GM18870 (cell line): ENCODE results near the gene PRKACA.
"Not testable (repeated sequence)": the region's sequence is repeated elsewhere in the genome, so short reads cannot be mapped to it uniquely, and the experiment has no call there.

Experiments used
- ATAC-seq: cut with Tn5 transposase; IDR thresholded peaks from one replicate; pipeline ENCODE4 v1.9.1; 2021; ENCODE audit warnings: moderate library complexity; ENCODE audit not compliant: unreplicated experiment

Gene PRKACA

DNA sequence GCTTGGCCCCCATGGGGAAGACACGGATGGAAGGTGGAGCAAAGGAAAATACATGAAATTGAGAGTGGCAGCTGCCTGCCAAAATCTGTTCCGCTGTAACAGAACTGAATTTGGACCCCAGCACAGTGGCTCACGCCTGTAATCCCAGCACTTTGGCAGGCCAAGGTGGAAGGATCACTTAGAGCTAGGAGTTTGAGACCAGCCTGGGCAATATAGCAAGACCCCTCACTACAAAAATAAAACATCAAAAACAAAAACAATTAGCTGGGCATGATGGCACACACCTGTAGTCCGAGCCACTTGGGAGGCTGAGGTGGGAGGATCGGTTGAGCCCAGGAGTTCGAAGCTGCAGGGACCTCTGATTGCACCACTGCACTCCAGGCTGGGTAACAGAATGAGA is 65.1 kb downstream of the PRKACA start:
- ATAC-seq = no peak

DNA sequence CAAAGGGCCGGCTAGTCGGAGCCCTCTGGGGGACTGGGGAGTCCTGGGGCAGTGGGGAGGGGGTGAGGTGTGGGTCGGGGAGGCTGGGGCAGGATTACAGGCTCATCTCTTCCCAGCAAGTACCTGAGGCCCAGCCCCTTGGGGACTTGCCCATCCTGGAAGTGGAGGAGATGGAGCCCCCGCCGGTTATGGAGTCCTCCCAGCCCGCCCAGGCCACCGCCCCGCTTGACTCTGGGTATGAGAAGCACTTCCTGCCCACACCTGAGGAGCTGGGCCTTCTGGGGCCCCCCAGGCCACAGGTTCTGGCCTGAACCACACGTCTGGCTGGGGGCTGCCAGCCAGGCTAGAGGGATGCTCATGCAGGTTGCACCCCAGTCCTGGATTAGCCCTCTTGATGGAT is 65.6 kb downstream of the PRKACA start:
- ATAC-seq = no peak

DNA sequence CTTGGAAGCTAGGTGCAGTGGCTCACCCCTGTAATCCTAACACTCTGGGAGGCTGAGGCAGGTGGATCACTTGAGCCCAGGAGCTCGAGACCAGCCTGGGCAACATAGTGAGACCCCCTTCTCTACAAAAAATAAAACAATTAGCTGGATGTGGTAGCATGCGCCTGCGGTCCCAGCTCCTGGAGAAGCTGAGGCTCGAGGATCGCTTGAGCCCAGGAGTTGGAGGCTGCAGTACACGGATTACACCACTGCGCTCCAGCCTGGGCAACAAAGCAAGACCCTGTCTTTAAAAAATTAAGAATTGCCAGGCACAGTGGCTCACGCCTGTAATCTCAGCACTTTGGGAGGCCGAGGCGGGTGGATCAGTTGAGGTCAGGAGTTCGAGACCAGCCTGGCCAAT is 66.6 kb downstream of the PRKACA start:
- not testable (repeated sequence) for ATAC-seq

DNA sequence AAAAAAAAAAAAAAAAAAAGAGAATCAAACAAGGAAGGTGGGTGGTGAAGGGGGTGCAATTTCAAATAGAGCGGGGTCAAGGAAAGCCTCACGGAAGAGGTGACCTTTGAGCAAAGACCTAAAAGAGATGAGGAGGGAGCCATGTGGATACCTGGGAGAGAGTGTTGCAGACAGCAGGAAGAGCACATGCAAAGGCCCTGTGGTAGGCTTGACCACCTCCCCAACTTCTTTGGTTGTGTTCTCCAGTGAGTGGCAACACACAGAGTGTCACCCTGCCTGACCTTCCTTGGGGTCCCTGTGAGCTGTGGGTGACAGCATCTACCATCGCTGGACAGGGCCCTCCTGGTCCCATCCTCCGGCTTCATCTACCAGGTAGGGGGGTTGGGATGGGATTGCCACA is 67.0 kb downstream of the PRKACA start:
- ATAC-seq = no peak

DNA sequence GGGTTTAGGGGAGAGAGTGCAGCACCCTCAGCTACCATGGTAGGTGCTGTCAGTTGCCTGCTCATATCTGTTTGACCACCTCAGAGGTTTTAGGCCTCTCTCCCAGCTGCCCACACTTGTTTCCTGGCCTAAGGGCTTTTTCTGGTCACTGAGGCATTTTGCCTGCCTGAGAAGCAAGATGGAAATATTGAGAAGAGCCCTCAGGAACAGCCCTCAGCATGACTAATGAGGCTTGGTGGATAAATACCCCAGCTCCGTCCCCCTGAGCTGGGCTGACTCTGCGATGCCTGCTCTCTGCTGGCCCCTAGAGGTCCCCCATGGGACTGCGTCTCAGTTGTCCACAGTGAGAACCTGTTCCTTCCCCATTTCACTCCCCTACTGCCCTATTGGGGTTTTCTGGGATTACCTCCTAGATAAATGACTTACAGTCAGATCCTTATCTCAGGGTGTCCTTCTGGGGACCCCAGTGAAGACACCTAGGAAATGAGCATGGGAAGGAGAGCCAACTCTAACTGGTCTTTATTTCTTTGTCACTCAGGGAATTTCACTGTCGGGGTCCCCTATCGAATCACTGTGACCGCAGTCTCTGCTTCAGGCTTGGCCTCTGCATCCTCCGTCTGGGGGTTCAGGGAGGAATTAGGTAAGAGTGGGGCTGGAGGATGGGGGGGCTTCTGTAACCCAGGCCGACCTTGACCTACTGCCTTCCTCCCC is 69.0 kb downstream of the PRKACA start:
- ATAC-seq = no peak

DNA sequence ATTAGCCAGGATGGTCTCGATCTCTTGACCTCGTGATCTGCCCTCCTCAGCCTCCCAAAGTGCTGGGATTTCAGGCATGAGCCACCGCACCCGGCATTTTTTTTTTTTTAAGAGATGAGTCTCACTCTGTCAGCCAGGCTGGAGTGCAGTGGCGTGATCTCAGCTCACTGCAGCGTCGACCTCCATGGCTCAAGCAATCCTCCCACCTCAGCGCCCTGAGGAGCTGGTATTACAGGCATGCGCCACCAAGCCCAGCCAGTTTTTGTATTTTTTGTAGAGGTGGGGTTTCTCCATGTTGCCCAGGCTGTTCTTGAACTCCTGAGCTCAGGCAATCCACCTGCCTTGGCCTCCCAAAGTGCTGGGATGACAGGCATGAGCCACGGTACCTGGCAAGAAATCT is 69.7 kb downstream of the PRKACA start:
- not testable (repeated sequence) for ATAC-seq

DNA sequence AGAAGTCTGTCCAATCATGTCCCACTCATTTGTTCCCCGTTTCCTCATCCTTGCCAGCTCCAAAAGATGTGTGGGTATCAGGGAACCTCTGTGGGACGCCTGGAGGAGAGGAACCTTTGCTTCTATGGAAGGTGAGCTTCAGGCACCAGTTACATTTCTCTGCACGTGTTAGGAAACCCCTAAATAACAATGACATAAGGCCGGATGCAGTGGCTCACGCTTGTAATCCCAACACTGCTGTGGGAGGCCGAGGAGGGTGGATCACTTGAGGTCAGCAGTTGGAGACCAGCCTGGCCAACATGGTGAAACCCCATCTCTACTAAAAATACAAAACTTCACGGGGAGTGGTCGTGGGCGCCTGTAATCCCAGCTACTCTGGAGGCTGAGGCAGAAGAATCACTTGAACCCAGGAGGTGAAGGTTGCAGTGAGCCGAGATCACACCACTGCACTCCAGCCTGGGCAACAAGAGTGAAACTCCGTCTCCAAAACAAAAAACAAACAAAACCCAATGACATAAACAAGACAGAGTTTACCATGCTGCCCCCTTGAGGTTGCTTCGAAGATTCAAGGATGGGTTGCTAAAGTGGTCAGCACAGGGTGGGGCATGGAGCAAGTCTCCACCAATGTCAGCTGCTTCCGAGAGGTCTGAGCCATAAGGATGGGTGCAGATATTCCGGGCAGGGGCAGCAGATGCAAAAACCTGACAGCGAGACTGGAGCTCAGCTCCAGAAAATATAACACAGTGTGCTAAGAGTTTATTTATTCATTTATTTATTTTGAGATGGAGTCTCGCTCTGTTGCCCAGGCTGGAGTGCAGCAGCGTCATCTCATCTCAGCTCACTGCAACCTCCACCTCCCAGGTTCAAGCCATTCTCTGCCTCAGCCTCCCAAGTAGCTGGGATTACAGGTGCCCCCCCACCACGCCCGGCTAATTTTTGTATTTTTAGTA is 74.6 kb downstream of the PRKACA start:
- not testable (repeated sequence) for ATAC-seq
